Measurements from ENCODE around the gene RAPGEF1. TPM values are rescaled to one million over a fixed set of nuclear protein-coding genes. Genes with fewer than 3 reads are reported as not detected.
A peak's percentile ranks its signal among the peaks of the same experiment; 100 is the strongest.

Gene RAPGEF1
- total RNA-seq, 4 donors from 2014 or later = 43.0 to 58.3 (median 51.7) TPM

- H3K4me3 ChIP-seq = no peak overlapping the region
Observed at GRCh38 chr9:131669269-131670157, 70.4 kb downstream of the RAPGEF1 start.

GRCh38 chr9:131668439-131669268, 71.2 kb downstream of the RAPGEF1 start:
- no peaks in the 10 kb centered on the region for H3K27me3 ChIP-seq
- H3K4me3 ChIP-seq = no peak overlapping the region
- no peak for TF ChIP-seq CTCF (IDR thresholded peaks at IDR 0.05)
- TF ChIP-seq POLR2AphosphoS5 (IDR thresholded peaks at IDR 0.05) = no peak
- TF ChIP-seq POLR2A (IDR thresholded peaks at IDR 0.05) = no peak
- no peak for TF ChIP-seq EP300 (IDR thresholded peaks at IDR 0.05)
- peak overlapping the region; percentile 68 for H3K27ac ChIP-seq
- no peaks in the 10 kb centered on the region for H3K36me3 ChIP-seq
- 39% methylated on average over 12 of the region's 15 CpGs for WGBS
- no peaks in the 10 kb centered on the region for H3K9me3 ChIP-seq
- peak in 1 of 2 donors; percentile 64 for DNase-seq (ENCODE audit: low spot score in 2 of 2)
- H3K4me1 ChIP-seq = peaks cover 57% of the 10 kb centered on the region

More at GRCh38 chr9:131669269-131670157, 70.4 kb downstream of the RAPGEF1 start:
- no peak for DNase-seq (ENCODE audit: low spot score in 2 of 2)
- H3K9me3 ChIP-seq = no peaks in the 10 kb centered on the region
- TF ChIP-seq EP300 (IDR thresholded peaks at IDR 0.05) (no peak), POLR2A (IDR thresholded peaks at IDR 0.05) (no peak), POLR2AphosphoS5 (IDR thresholded peaks at IDR 0.05) (no peak), CTCF (IDR thresholded peaks at IDR 0.05) (no peak)
- H3K27ac ChIP-seq = peak overlapping the region; percentile 68
- peaks cover 66% of the 10 kb centered on the region for H3K4me1 ChIP-seq
- H3K27me3 ChIP-seq = no peaks in the 10 kb centered on the region
- 88% methylated on average over 12 of the region's 12 CpGs for WGBS
- no peaks in the 10 kb centered on the region for H3K36me3 ChIP-seq

GRCh38 chr9:131668057-131668438, 71.8 kb downstream of the RAPGEF1 start:
- no peaks in the 10 kb centered on the region for H3K9me3 ChIP-seq
- no peaks in the 10 kb centered on the region for H3K36me3 ChIP-seq
- no peak for DNase-seq (ENCODE audit: low spot score in 2 of 2)
- no peaks in the 10 kb centered on the region for H3K27me3 ChIP-seq
- H3K4me3 ChIP-seq = no peak overlapping the region
- peaks cover 53% of the 10 kb centered on the region for H3K4me1 ChIP-seq
- TF ChIP-seq POLR2A (IDR thresholded peaks at IDR 0.05) (no peak), POLR2AphosphoS5 (IDR thresholded peaks at IDR 0.05) (no peak), CTCF (IDR thresholded peaks at IDR 0.05) (no peak), EP300 (IDR thresholded peaks at IDR 0.05) (no peak)
- H3K27ac ChIP-seq = peak overlapping the region; percentile 68
- WGBS = 80% methylated on average over 9 of the region's 9 CpGs

- DNase-seq (ENCODE audit: low spot score in 2 of 2) = no peak
- H3K27ac ChIP-seq = peak overlapping the region; percentile 68
- no peaks in the 10 kb centered on the region for H3K9me3 ChIP-seq
- TF ChIP-seq CTCF (IDR thresholded peaks at IDR 0.05) = no peak
- TF ChIP-seq POLR2A (IDR thresholded peaks at IDR 0.05) = no peak
- no peaks in the 10 kb centered on the region for H3K36me3 ChIP-seq
- peaks cover 48% of the 10 kb centered on the region for H3K4me1 ChIP-seq
- H3K4me3 ChIP-seq = no peak overlapping the region
- no peaks in the 10 kb centered on the region for H3K27me3 ChIP-seq
- 63% methylated on average over 7 of the region's 7 CpGs for WGBS
Observed at GRCh38 chr9:131667576-131667975, 72.3 kb downstream of the RAPGEF1 start.

- DNase-seq (ENCODE audit: low spot score in 2 of 2) = no peak
- WGBS = 95% methylated on average over 8 of the region's 8 CpGs
Observed at GRCh38 chr9:131666774-131667173, 73.1 kb downstream of the RAPGEF1 start.

More at GRCh38 chr9:131666774-131667173, 73.1 kb downstream of the RAPGEF1 start:
- TF ChIP-seq POLR2A (IDR thresholded peaks at IDR 0.05) (no peak), EP300 (IDR thresholded peaks at IDR 0.05) (no peak), POLR2AphosphoS5 (IDR thresholded peaks at IDR 0.05) (no peak), CTCF (IDR thresholded peaks at IDR 0.05) (no peak)
- Histone ChIP-seq H3K27ac (no peak overlapping the region), H3K4me1 (peaks cover 40% of the 10 kb centered on the region), H3K4me3 (no peak overlapping the region), H3K36me3 (no peaks in the 10 kb centered on the region), H3K9me3 (no peaks in the 10 kb centered on the region), H3K27me3 (no peaks in the 10 kb centered on the region)
